GM21360 (cell line): ENCODE results near the gene GALNT2.

Source experiments
- ATAC-seq: cut with Tn5 transposase; IDR thresholded peaks from one replicate; pipeline ENCODE4 v1.9.1; 2021; ENCODE audit warnings: mild to moderate bottlenecking, moderate library complexity; ENCODE audit not compliant: unreplicated experiment

The GALNT2 gene

GRCh38 chr1:230125640-230126528, 58.8 kb downstream of the GALNT2 start:
- ATAC-seq = no peak

DNA sequence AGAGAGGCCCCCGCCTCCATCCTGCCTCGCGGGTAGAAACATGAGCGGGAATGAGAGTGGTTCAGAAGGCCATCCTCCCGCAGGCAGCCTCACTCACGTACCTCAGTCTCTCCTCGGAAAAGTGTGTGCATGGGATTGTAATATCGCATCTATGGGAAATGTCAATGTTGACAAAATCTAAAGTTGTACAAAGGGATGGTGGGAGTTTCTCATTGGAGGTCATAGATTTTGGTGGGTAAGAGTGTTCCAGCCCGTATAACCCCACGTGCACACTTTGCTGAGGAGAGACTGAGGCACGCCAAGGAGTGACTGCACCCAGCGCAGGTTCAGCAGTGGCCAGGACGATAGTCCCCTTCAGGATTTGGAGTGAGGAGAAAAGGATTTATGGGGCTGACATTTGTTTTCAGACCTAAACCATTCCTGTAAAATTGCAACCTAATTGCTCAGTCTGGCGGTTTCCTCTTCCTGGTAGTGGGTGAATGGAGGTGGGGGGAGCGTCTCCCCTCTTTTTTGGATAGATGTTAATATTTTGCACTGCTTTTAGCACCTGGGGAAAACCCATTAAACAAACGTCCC, 59.6 kb downstream of the GALNT2 start:
- ATAC-seq = no peak

DNA sequence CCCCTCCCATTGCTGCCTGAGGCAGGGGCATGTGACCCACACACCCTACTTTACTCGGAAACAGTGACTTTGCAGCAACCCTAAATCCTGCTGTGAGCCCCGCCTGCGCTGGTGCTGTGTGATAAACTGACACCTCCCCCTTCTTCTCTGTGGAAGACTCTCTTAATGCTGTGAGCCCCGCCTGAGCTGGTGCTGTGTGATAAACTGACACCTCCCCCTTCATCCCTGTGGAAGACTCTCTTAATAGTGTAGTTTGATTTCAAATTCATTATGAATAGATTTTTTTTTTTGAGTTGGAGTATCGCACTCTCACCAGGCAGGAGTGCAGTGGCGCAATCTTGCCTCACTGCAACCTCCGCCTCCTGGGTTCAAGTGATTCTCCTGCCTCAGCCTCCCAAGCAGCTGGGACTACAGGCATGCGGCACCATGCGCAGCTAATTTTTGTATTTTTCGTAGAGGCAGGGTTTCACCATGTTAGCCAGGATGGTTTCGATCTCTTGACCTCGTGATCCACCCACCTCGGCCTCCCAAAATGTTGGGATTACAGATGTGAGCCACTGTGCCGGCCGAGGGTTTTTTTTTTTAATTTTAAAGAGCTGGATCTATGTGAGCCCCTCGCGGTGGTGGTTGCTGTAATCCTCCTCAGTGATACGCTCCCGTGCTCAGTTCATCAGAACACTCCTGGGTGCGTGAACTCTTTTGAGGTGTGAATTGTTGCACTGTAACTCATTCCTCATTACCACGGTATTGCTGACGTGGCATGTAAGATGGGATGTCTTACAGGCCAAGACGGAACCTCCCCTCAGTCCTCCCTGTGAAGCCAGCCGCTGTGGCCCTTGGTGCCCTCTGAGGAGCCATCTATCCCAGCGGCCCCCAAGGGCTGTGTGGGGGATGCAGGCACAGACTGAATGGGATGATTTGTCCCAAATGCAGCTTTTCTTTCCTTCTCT, 60.3 kb downstream of the GALNT2 start:
- no peak for ATAC-seq

DNA sequence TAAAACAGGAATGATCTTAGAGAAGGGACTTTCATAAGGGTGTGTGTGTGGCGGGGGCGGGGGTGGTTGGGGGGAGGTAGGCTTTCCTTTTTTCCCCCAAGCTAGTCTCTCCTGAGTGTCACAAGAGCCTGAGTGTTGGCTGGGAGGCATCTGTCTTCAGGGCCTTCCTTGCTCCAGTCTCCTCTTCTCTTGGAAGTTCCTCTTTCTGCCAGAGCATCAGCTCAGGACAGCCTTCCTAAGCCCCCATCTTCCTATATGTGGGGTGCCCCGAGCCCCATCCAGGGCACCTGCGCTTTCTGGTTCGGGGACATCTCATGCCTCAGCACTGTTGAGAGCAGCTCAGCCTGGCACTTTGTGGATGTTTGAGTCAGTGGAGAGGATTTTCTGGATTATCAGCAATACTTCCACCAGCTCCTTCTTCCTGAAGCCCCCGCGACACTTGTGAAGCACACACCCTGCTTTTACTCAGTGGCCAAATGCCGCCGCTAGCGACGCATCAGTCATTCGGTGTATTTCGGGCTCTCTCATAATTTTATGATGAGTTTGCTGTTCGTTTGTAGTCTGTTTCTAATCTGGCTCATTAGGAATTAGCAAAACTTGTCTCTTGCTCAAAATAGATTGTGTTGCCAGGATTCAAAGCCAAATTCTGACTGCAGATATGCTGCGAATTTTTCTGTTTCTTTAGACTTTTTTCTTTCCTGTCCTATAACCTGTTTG, 61.7 kb downstream of the GALNT2 start:
- ATAC-seq = no peak

GRCh38 chr1:230129341-230129740, 62.3 kb downstream of the GALNT2 start:
- ATAC-seq = no peak

- ATAC-seq = no peak
These were observed 63.3 kb downstream of the GALNT2 start for GRCh38 chr1:230130172-230130944.

GRCh38 chr1:230131457-230131856, 64.4 kb downstream of the GALNT2 start:
- no peak for ATAC-seq

DNA sequence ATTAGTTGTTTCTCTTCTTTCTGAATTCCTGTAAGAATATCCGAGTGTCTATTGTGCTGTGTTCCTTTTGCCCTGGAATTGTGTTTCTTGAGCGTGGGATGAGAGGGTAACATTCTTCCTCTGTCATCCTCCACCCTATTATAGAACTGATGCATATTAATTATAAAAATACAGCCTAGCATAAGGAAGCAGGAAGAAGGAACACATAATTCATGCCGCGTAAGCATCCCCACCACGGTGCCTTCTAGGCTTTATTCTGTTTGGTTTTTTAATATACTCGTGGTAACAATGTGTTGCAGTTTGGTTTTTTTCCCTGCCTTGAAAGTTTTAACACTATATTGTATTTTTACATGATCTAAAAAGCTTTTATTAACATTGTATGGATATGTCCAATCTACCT, 65.7 kb downstream of the GALNT2 start:
- no peak for ATAC-seq

GRCh38 chr1:230135726-230136125, 68.7 kb downstream of the GALNT2 start:
- ATAC-seq = no peak

GRCh38 chr1:230136453-230137336, 69.7 kb downstream of the GALNT2 start:
- ATAC-seq = no peak

- no peak for ATAC-seq
These were observed 70.3 kb downstream of the GALNT2 start for GRCh38 chr1:230137337-230137815.

DNA sequence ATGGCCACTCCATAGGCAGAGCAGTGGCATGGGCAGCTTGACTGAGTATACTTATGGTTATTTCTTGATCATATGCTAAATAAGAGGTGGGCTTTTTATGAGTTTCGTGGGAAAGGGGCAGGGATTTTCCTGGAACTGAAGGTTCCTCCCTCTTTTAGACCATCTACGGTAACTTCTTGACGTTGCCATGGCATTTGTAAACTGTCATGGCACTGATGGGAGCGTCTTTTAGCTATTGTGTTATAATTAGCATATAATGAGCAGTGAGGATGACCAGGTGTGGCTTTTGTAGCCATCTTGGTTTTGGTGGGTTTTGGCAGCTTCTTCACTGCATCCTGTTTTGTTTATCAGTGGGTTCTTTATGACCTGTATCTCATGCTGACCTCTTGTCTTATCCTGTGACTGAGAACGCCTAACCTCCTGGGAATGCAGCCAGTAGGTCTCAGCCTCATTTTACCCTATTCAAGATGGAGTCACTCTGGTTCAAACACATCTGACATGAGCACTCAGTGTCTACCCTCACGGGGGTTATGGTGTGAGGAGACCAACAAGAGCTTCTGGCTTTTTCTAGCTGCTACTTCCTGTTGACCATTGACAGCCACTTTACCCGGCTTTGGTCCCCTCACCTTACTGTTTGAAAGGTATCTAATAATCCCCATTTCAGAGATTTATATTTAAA, 71.7 kb downstream of the GALNT2 start:
- ATAC-seq = no peak

DNA sequence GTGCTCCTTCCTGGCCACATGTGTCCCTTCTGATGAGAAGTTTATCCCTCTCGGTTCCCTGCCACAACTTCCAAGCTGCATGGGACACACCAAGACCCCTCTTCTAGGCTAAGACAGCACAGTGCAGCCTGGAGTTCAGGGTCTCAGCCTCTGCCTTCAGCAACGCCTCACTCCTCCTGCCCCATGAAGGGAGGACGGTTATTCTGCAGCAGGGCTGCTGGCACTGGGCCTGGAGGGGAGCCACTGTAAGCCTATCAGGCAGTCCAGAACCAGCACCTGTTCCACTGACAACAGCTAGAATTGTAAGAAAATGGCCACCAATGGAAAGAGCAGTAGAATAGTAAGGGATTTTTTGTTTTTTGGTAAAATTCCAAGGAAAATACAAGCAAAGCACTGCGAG, 72.3 kb downstream of the GALNT2 start:
- ATAC-seq = no peak

DNA sequence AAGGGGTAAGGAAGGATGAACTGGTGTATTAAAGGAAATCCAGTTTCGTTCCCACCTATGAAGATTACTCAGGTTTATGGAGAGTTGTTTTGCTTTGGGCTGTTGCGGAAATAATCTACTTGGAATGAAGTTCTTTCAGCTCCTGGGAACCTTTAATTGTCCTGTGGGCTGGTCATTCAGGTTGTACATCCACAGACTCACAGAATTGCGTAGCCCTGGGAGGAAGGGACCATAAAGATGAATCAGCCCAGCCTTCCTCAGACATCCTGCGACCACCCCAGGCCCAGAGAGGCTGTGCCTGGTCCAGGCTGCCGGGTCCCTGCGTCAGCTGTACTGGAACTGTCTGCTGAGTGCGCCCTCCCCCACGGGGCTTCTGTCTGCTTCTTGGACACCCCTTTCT, 72.7 kb downstream of the GALNT2 start:
- no peak for ATAC-seq

DNA sequence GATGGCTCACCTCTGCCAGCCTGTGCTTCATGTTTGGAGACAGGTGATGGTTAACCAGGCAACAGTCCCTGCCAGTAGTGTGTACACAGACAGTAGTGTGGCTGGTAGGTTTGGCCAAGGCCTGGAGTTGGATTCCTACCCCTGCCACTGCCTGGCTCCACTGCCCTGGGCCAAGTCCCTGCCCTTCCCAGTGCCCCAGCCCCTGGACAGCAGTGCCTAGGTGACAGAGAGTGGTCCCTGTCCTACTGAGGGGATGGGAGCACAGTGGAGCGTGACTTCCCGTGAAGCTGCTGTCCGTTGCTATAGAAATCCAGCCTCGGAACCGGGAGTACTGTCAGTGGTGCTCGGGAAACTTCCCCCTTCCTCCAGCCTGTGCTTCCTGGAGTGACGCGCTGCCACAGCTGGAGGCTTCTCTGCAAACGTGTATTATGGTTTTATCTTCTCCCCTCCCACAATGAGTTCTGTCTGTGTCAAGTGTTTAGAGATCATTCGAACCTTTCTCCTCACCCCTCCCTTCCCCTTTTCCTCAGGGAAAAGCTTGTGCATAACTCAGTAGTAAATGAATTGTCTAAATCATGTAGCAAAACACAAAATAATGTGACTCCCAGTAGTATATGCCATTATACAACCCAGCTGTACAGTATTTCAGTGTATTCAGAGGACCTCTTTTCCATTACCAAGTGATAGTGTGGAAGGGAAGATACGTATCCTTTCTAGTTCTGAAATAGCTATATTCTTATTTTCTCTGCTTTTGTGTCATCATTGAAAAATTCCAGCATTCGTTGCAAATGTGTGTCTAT, 73.4 kb downstream of the GALNT2 start:
- ATAC-seq = no peak

DNA sequence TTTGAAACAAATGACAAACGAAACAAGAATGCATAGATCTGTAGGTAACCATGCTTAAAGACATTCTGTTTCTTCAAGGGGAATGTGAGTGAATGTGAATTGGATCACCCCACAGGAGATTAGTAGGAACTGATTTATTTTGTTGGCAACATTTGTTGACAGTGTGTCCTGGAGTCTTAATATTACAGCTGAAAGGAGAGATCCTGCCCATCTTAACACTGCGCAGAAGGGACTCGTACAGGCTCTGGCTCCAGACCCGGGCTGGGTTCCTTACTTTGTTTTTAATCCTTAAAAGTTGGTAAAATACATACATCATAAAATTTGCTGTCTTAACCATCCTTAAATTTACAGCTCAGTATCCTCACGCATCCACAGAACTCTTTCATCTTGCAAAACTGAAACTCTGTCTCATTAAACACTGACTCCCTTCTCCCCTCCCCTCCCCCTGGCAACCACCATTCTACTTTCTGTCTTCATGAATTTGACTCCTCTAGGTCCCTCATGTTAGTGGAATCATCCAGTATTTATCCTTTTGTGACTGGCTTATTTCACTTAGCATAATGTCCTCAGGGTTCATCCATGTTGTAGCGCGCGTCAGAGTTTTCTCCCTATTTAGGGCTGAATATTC, 74.1 kb downstream of the GALNT2 start:
- ATAC-seq = no peak
